Cardiac muscle cell (in vitro differentiated cells and primary cell): Measurements from ENCODE around the gene ITGA8. TPM values are rescaled to one million over a fixed set of nuclear protein-coding genes. Genes with fewer than 3 reads are reported as not detected.

Source experiments
- DNase-seq, 2 donors: peaks; one replicate each; pipeline versions ENCODE4 v3.0.0 to v3.0.0-alpha.2; 2010 to 2017; ENCODE audit warnings: low read depth in 1 of 2, low spot score in 1 of 2
- H3K27ac ChIP-seq: fragments of 200-600 bp; sonication (generic); 2 replicates; pipeline ENCODE4 v1.5.1; 2016
- H3K27me3 ChIP-seq: fragments of 200-600 bp; sonication (generic); 2 replicates; pipeline ENCODE4 v1.6.0; 2016; ENCODE audit warnings: control low read depth
- H3K36me3 ChIP-seq: fragments of 200-600 bp; sonication (generic); 2 replicates; pipeline ENCODE4 v1.5.1; 2016; ENCODE audit warnings: control low read depth
- H3K4me1 ChIP-seq: fragments of 200-600 bp; sonication (generic); 2 replicates; pipeline ENCODE4 v1.8.1; 2017; ENCODE audit warnings: low read depth, mild to moderate bottlenecking, mixed run types
- H3K4me3 ChIP-seq: fragments of 200-600 bp; sonication (generic); 2 replicates; pipeline ENCODE4 v1.5.1; 2016; ENCODE audit warnings: mild to moderate bottlenecking
- H3K9me3 ChIP-seq: fragments of 200-600 bp; sonication (generic); 2 replicates; pipeline ENCODE4 v1.5.1; 2017; ENCODE audit warnings: low read depth, mild to moderate bottlenecking, control low read depth
- polyA plus RNA-seq: library from polyadenylated mRNA; unstranded; fragments of >200 nt; fragmentation: Nextera tagmentation; extraction: Ambion mirVana; gene quantifications from 2 replicates; pipeline ENCODE4 v1.2.1, GENCODE V29; 2016
- total RNA-seq: library from RNA; depleted of rRNA; stranded (reverse); fragments of >200 nt; gene quantifications from 2 replicates; pipeline ENCODE4 v1.2.3, GENCODE V29; 2016
- TF ChIP-seq, protein P1 (sequence below): IDR thresholded peaks from 2 replicates; pipeline ENCODE4 v1.5.1; 2012; ENCODE audit warnings: low read depth, mild to moderate bottlenecking, low read length

The ITGA8 gene
- total and polyA plus RNA-seq, 2 experiments from 2014 or later: 0.88 to 1.6 TPM

- H3K36me3 ChIP-seq: no peaks in the 10 kb centered on the region
- no peaks in the 10 kb centered on the region for H3K9me3 ChIP-seq
- TF ChIP-seq, protein P1, sequence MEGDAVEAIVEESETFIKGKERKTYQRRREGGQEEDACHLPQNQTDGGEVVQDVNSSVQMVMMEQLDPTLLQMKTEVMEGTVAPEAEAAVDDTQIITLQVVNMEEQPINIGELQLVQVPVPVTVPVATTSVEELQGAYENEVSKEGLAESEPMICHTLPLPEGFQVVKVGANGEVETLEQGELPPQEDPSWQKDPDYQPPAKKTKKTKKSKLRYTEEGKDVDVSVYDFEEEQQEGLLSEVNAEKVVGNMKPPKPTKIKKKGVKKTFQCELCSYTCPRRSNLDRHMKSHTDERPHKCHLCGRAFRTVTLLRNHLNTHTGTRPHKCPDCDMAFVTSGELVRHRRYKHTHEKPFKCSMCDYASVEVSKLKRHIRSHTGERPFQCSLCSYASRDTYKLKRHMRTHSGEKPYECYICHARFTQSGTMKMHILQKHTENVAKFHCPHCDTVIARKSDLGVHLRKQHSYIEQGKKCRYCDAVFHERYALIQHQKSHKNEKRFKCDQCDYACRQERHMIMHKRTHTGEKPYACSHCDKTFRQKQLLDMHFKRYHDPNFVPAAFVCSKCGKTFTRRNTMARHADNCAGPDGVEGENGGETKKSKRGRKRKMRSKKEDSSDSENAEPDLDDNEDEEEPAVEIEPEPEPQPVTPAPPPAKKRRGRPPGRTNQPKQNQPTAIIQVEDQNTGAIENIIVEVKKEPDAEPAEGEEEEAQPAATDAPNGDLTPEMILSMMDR: no peak
- H3K4me3 ChIP-seq: no peak overlapping the region
- no peaks in the 10 kb centered on the region for H3K27me3 ChIP-seq
- no peaks in the 10 kb centered on the region for H3K4me1 ChIP-seq
- H3K27ac ChIP-seq: no peak overlapping the region
- no peak for DNase-seq
These were observed 187.6 kb downstream of the ITGA8 start for GRCh38 chr10:15531927-15532722.

- TF ChIP-seq, protein P1: no peak
- no peaks in the 10 kb centered on the region for H3K9me3 ChIP-seq
- no peaks in the 10 kb centered on the region for H3K36me3 ChIP-seq
- H3K4me3 ChIP-seq: no peak overlapping the region
- H3K4me1 ChIP-seq: no peaks in the 10 kb centered on the region
- H3K27me3 ChIP-seq: no peaks in the 10 kb centered on the region
- no peak for DNase-seq
- H3K27ac ChIP-seq: no peak overlapping the region
These were observed 190.9 kb downstream of the ITGA8 start for GRCh38 chr10:15528859-15529239.

DNA sequence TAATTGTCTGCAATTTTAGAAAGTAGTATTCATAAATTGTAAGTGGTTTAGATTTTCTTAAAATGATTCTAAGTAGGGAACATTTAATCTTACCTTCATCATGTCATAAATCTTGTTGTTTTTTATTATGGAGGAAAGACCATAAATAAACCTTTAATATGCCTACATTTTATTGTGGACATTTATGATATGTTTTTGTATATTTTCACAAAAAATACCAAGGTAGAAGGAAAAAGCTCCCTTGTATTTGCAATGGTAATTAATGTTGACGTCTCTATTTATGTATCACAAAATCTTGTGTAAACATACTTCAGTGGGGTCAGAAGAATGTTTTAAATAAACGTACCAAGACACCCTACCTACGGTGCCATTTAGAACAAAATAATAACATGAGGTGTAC, 193.0 kb downstream of the ITGA8 start:
- no peak for DNase-seq
- Histone ChIP-seq H3K4me3 (no peak overlapping the region), H3K27me3 (no peaks in the 10 kb centered on the region), H3K9me3 (no peaks in the 10 kb centered on the region), H3K36me3 (no peaks in the 10 kb centered on the region), H3K27ac (no peak overlapping the region), H3K4me1 (no peaks in the 10 kb centered on the region)
- TF ChIP-seq, protein P1: no peak

- Histone ChIP-seq H3K36me3 (no peaks in the 10 kb centered on the region), H3K4me1 (no peaks in the 10 kb centered on the region), H3K27me3 (no peaks in the 10 kb centered on the region), H3K9me3 (no peaks in the 10 kb centered on the region), H3K4me3 (no peak overlapping the region), H3K27ac (no peak overlapping the region)
- DNase-seq: no peak
- TF ChIP-seq, protein P1: no peak
These were observed 198.3 kb downstream of the ITGA8 start for GRCh38 chr10:15521328-15521903.

GRCh38 chr10:15518250-15518649, 201.5 kb downstream of the ITGA8 start:
- Histone ChIP-seq H3K9me3 (no peaks in the 10 kb centered on the region), H3K4me1 (no peaks in the 10 kb centered on the region), H3K4me3 (no peak overlapping the region), H3K27me3 (no peaks in the 10 kb centered on the region), H3K27ac (no peak overlapping the region), H3K36me3 (no peaks in the 10 kb centered on the region)
- TF ChIP-seq, protein P1: no peak
- DNase-seq: peak in 1 of 2 donors; percentile 15
